NT2/D1 (cell line): ENCODE measurements around the gene ACVRL1.
A peak's percentile ranks its signal among the peaks of the same experiment; 100 is the strongest.

Source experiments
- DNase-seq: peaks from one replicate; pipeline ENCODE4 v3.0.0-alpha.2; 2011; ENCODE audit warnings: low read depth, low spot score
- H3K27me3 ChIP-seq: 2 replicates; pipeline ENCODE4 v1.6.0; 2011; ENCODE audit warnings: mild to moderate bottlenecking; ENCODE audit not compliant: insufficient read length, insufficient read depth
- H3K36me3 ChIP-seq: 2 replicates; pipeline ENCODE4 v1.6.1; 2011; ENCODE audit warnings: mild to moderate bottlenecking, low read length, mixed read lengths; ENCODE audit not compliant: insufficient read depth, insufficient read length
- H3K4me1 ChIP-seq: 2 replicates; pipeline ENCODE4 v1.5.1; 2011; ENCODE audit not compliant: insufficient read depth, insufficient read length
- H3K4me3 ChIP-seq: 2 replicates; pipeline ENCODE4 v1.5.1; 2011; ENCODE audit warnings: low read depth; ENCODE audit not compliant: insufficient read length
- H3K9ac ChIP-seq: 2 replicates; pipeline ENCODE4 v1.6.0; 2011; ENCODE audit warnings: low read depth; ENCODE audit not compliant: insufficient read length
- H3K9me3 ChIP-seq: 2 replicates; pipeline ENCODE4 v1.5.1; 2011; ENCODE audit warnings: mild to moderate bottlenecking, low read length; ENCODE audit not compliant: insufficient read depth
- SUZ12 ChIP-seq: IDR thresholded peaks from 2 replicates; pipeline ENCODE4 v1.6.1; 2011; ENCODE audit not compliant: insufficient read length, insufficient read depth; ENCODE audit errors: extremely low read depth
- YY1 ChIP-seq: IDR thresholded peaks from 2 replicates; pipeline ENCODE4 v1.6.1; 2011; ENCODE audit not compliant: insufficient read length, insufficient read depth
- ZNF274 ChIP-seq: IDR thresholded peaks from 2 replicates; pipeline ENCODE4 v1.6.1; 2011; ENCODE audit warnings: mild to moderate bottlenecking, low read depth, low read length

ACVRL1 gene

GRCh38 chr12:51907083-51907855 is at the start of gene ACVRL1:
TSS of gene ACVRL1 (plus strand) at chr12:51907504. CDS start at chr12:51912475, 4,971 bp downstream.
- H3K4me3 ChIP-seq = no peak within 1 kb of the TSS
- H3K9me3 ChIP-seq = no peaks in the 10 kb centered on the region
- H3K4me1 ChIP-seq = peaks cover 16% of the 10 kb centered on the region
- peak within 1 kb of the TSS; percentile 23 for H3K9ac ChIP-seq
- no peak for DNase-seq
- no peak for TF ChIP-seq ZNF274
- TF ChIP-seq YY1 = no peak
- no peak for TF ChIP-seq SUZ12
- H3K27me3 ChIP-seq = peaks cover 16% of the 10 kb centered on the region
- H3K36me3 ChIP-seq = no peaks in the 10 kb centered on the region

- H3K36me3 ChIP-seq = no peaks in the 10 kb centered on the region
- no peaks in the 10 kb centered on the region for H3K9me3 ChIP-seq
- TF ChIP-seq ZNF274 = no peak
- no peak for TF ChIP-seq SUZ12
- TF ChIP-seq YY1 = no peak
- no peak overlapping the region for H3K4me3 ChIP-seq
- DNase-seq = no peak
- H3K4me1 ChIP-seq = peaks cover 16% of the 10 kb centered on the region
- H3K27me3 ChIP-seq = no peaks in the 10 kb centered on the region
- no peak overlapping the region for H3K9ac ChIP-seq
These were observed 46.3 kb upstream of the ACVRL1 start for GRCh38 chr12:51860986-51861385.

GRCh38 chr12:51862947-51863346 is 44.4 kb upstream of the ACVRL1 start:
- TF ChIP-seq SUZ12 (no peak), ZNF274 (no peak), YY1 (no peak)
- DNase-seq = no peak
- no peaks in the 10 kb centered on the region for H3K9me3 ChIP-seq
- peak overlapping the region; percentile 90 for H3K9ac ChIP-seq
- peak overlapping the region; percentile 34 for H3K4me3 ChIP-seq
- H3K36me3 ChIP-seq = no peaks in the 10 kb centered on the region
- H3K4me1 ChIP-seq = peaks cover 22% of the 10 kb centered on the region
- H3K27me3 ChIP-seq = peaks cover 2% of the 10 kb centered on the region

- Histone ChIP-seq H3K36me3 (no peaks in the 10 kb centered on the region), H3K9ac (peak overlapping the region; percentile 90), H3K27me3 (peaks cover 7% of the 10 kb centered on the region), H3K4me3 (peak overlapping the region; percentile 44), H3K9me3 (no peaks in the 10 kb centered on the region), H3K4me1 (peaks cover 27% of the 10 kb centered on the region)
- no peak for DNase-seq
- TF ChIP-seq ZNF274 (no peak), SUZ12 (no peak), YY1 (no peak)
These were observed 43.9 kb upstream of the ACVRL1 start for GRCh38 chr12:51863363-51863932.

- H3K4me1 ChIP-seq = peaks cover 28% of the 10 kb centered on the region
- peak overlapping the region; percentile 90 for H3K9ac ChIP-seq
- no peaks in the 10 kb centered on the region for H3K9me3 ChIP-seq
- peaks cover 13% of the 10 kb centered on the region for H3K27me3 ChIP-seq
- no peak for TF ChIP-seq ZNF274
- no peak for TF ChIP-seq SUZ12
- no peak for TF ChIP-seq YY1
- no peaks in the 10 kb centered on the region for H3K36me3 ChIP-seq
- H3K4me3 ChIP-seq = peak overlapping the region; percentile 54
- DNase-seq = peak; percentile 80
These were observed 43.1 kb upstream of the ACVRL1 start for GRCh38 chr12:51863933-51864832.

- peaks cover 15% of the 10 kb centered on the region for H3K27me3 ChIP-seq
- no peak for TF ChIP-seq ZNF274
- TF ChIP-seq YY1 = no peak
- no peak for TF ChIP-seq SUZ12
- peak overlapping the region; percentile 79 for H3K9ac ChIP-seq
- DNase-seq = no peak
- H3K9me3 ChIP-seq = no peaks in the 10 kb centered on the region
- peaks cover 31% of the 10 kb centered on the region for H3K4me1 ChIP-seq
- no peaks in the 10 kb centered on the region for H3K36me3 ChIP-seq
- H3K4me3 ChIP-seq = peak overlapping the region; percentile 54
These were observed 42.3 kb upstream of the ACVRL1 start for GRCh38 chr12:51864833-51865670.
